ENCODE results near the gene MED20.
A peak's percentile ranks its signal among the peaks of the same experiment; 100 is the strongest.
"Not testable (repeated sequence)": the region's sequence is repeated elsewhere in the genome, so short reads cannot be mapped to it uniquely, and the experiment has no call there.

The MED20 gene

GRCh38 chr6:41955412-41955811 is 34.5 kb upstream of the MED20 start:
- Mint-ChIP-seq H3K36me3 (peaks cover 32% of the 10 kb centered on the region), H3K4me1 (peaks cover 43% of the 10 kb centered on the region), H3K9me3 (peaks cover 2% of the 10 kb centered on the region), H3K27me3 (no peaks in the 10 kb centered on the region), H3K4me3 (no peak overlapping the region), H3K27ac (no peak overlapping the region)
- DNase-seq = no peak
- CTCF ChIA-PET = interaction anchor here (0.7 to 1.2 kb wide), 2 partner anchors 13 to 43 kb away, joined by 3 to 4 read pairs; no protein-coding TSS in a partner anchor

GRCh38 chr6:41954668-41955067 is 33.7 kb upstream of the MED20 start:
- H3K9me3 Mint-ChIP-seq = peaks cover 2% of the 10 kb centered on the region
- DNase-seq = no peak
- H3K4me1 Mint-ChIP-seq = peaks cover 39% of the 10 kb centered on the region
- H3K27ac Mint-ChIP-seq = no peak overlapping the region
- no peak overlapping the region for H3K4me3 Mint-ChIP-seq
- H3K27me3 Mint-ChIP-seq = no peaks in the 10 kb centered on the region
- CTCF ChIA-PET = interaction anchor here (1.2 kb wide), 1 partner anchor 12 kb away, joined by 4 read pairs; no protein-coding TSS in a partner anchor
- peaks cover 34% of the 10 kb centered on the region for H3K36me3 Mint-ChIP-seq

- Mint-ChIP-seq H3K4me3 (no peak overlapping the region), H3K9me3 (no peaks in the 10 kb centered on the region), H3K27me3 (no peaks in the 10 kb centered on the region), H3K27ac (no peak overlapping the region), H3K4me1 (peaks cover 31% of the 10 kb centered on the region), H3K36me3 (peaks cover 12% of the 10 kb centered on the region)
- no peak for DNase-seq
- CTCF ChIA-PET = interaction anchor here (0.7 kb wide), 1 partner anchor 56 kb away, joined by 4 read pairs; no protein-coding TSS in a partner anchor
Measured at GRCh38 chr6:41947581-41948220, 26.8 kb upstream of the MED20 start.

GRCh38 chr6:41943456-41943855 is 22.5 kb upstream of the MED20 start:
- Mint-ChIP-seq H3K27ac (no peak overlapping the region), H3K36me3 (peaks cover 29% of the 10 kb centered on the region), H3K27me3 (no peaks in the 10 kb centered on the region), H3K4me3 (no peak overlapping the region), H3K9me3 (no peaks in the 10 kb centered on the region), H3K4me1 (peaks cover 45% of the 10 kb centered on the region)
- CTCF ChIA-PET = interaction anchor here (2.1 to 2.2 kb wide), 2 partner anchors 69 to 96 kb away, joined by 6 read pairs; no protein-coding TSS in a partner anchor
- no peak for DNase-seq

GRCh38 chr6:41942882-41943281 is 21.9 kb upstream of the MED20 start:
- not testable (repeated sequence) for H3K27me3 Mint-ChIP-seq, H3K9me3 Mint-ChIP-seq, DNase-seq, H3K27ac Mint-ChIP-seq, H3K4me3 Mint-ChIP-seq
- CTCF ChIA-PET = interaction anchor here (0.7 to 2.2 kb wide), 5 partner anchors 12 to 100 kb away, joined by 3 to 6 read pairs (median 6); no protein-coding TSS in a partner anchor
- Mint-ChIP-seq H3K36me3 (peaks cover 32% of the 10 kb centered on the region), H3K4me1 (peaks cover 48% of the 10 kb centered on the region)

- Mint-ChIP-seq H3K4me1 (peaks cover 49% of the 10 kb centered on the region), H3K9me3 (no peaks in the 10 kb centered on the region), H3K27ac (peak overlapping the region; percentile 88), H3K4me3 (peak overlapping the region; percentile 100), H3K36me3 (peaks cover 36% of the 10 kb centered on the region), H3K27me3 (no peaks in the 10 kb centered on the region)
- DNase-seq = no peak
- CTCF ChIA-PET = interaction anchor here (0.7 to 2.2 kb wide), 6 partner anchors 13 to 101 kb away, joined by 3 to 6 read pairs (median 5); no protein-coding TSS in a partner anchor
Measured at GRCh38 chr6:41942067-41942851, 21.3 kb upstream of the MED20 start.

- H3K4me1 Mint-ChIP-seq = peaks cover 54% of the 10 kb centered on the region
- peaks cover 42% of the 10 kb centered on the region for H3K36me3 Mint-ChIP-seq
- peak within 1 kb of the TSS; percentile 96 for H3K27ac Mint-ChIP-seq
- no peaks in the 10 kb centered on the region for H3K27me3 Mint-ChIP-seq
- H3K4me3 Mint-ChIP-seq = peak within 1 kb of the TSS; percentile 100
- DNase-seq = peak; percentile 93
- CTCF ChIA-PET = interaction anchor here (0.7 to 10.9 kb wide), 7 partner anchors 11 to 102 kb away, joined by 4 to 259 read pairs (median 6); no protein-coding TSS in a partner anchor
- no peaks in the 10 kb centered on the region for H3K9me3 Mint-ChIP-seq
Measured at GRCh38 chr6:41941280-41942066, 20.5 kb upstream of the MED20 start, which contains the start of gene CCND3. Gene CCND3, minus strand, starts transcription at chr6:41941808. Its CDS starts 159 bp downstream, at chr6:41941649.

- H3K4me1 Mint-ChIP-seq = peaks cover 57% of the 10 kb centered on the region
- peak; percentile 82 for DNase-seq
- peak overlapping the region; percentile 96 for H3K27ac Mint-ChIP-seq
- peak overlapping the region; percentile 100 for H3K4me3 Mint-ChIP-seq
- CTCF ChIA-PET = interaction anchor here (0.7 to 10.9 kb wide), 3 partner anchors 10 to 102 kb away, joined by 4 to 259 read pairs (median 89); partner anchors contain the start of genes BYSL and MED20
- H3K36me3 Mint-ChIP-seq = peaks cover 49% of the 10 kb centered on the region
- no peaks in the 10 kb centered on the region for H3K27me3 Mint-ChIP-seq
- H3K9me3 Mint-ChIP-seq = no peaks in the 10 kb centered on the region
Measured at GRCh38 chr6:41940759-41941279, 19.9 kb upstream of the MED20 start.

GRCh38 chr6:41939848-41940758 is 19.2 kb upstream of the MED20 start:
- peaks cover 56% of the 10 kb centered on the region for H3K36me3 Mint-ChIP-seq
- CTCF ChIA-PET = interaction anchor here (1.0 to 10.9 kb wide), 5 partner anchors 18 to 153 kb away, joined by 3 to 259 read pairs (median 7); partner anchors contain the start of genes BYSL, MED20 and TOMM6
- no peaks in the 10 kb centered on the region for H3K27me3 Mint-ChIP-seq
- peaks cover 61% of the 10 kb centered on the region for H3K4me1 Mint-ChIP-seq
- peak overlapping the region; percentile 100 for H3K4me3 Mint-ChIP-seq
- H3K9me3 Mint-ChIP-seq = no peaks in the 10 kb centered on the region
- peak overlapping the region; percentile 96 for H3K27ac Mint-ChIP-seq
- peak; percentile 74 for DNase-seq

- H3K27ac Mint-ChIP-seq = peak overlapping the region; percentile 96
- H3K36me3 Mint-ChIP-seq = peaks cover 62% of the 10 kb centered on the region
- H3K4me3 Mint-ChIP-seq = peak overlapping the region; percentile 100
- peak; percentile 49 for DNase-seq
- no peaks in the 10 kb centered on the region for H3K9me3 Mint-ChIP-seq
- H3K27me3 Mint-ChIP-seq = no peaks in the 10 kb centered on the region
- CTCF ChIA-PET = interaction anchor here (0.8 to 10.9 kb wide), 10 partner anchors 11 to 152 kb away, joined by 3 to 259 read pairs (median 6); partner anchors contain the start of genes BYSL, MED20 and TOMM6
- peaks cover 64% of the 10 kb centered on the region for H3K4me1 Mint-ChIP-seq
Measured at GRCh38 chr6:41939176-41939847, 18.4 kb upstream of the MED20 start.

GRCh38 chr6:41938590-41939175 is 17.7 kb upstream of the MED20 start:
- DNase-seq = no peak
- Mint-ChIP-seq H3K27ac (peak overlapping the region; percentile 96), H3K36me3 (peaks cover 67% of the 10 kb centered on the region)

More at GRCh38 chr6:41938590-41939175, 17.7 kb upstream of the MED20 start:
- H3K27me3 Mint-ChIP-seq = no peaks in the 10 kb centered on the region
- peak overlapping the region; percentile 100 for H3K4me3 Mint-ChIP-seq
- no peaks in the 10 kb centered on the region for H3K9me3 Mint-ChIP-seq
- H3K4me1 Mint-ChIP-seq = peaks cover 66% of the 10 kb centered on the region
- CTCF ChIA-PET = interaction anchor here (0.7 to 10.9 kb wide), 12 partner anchors 11 to 151 kb away, joined by 3 to 259 read pairs (median 6); partner anchors contain the start of genes BYSL, MED20 and TOMM6
